Osteocyte (in vitro differentiated cells): ENCODE results near the gene PTMA. TPM values are rescaled to one million over a fixed set of nuclear protein-coding genes. Genes with fewer than 3 reads are reported as not detected.

Experiments used
- DNase-seq: peaks from one replicate; pipeline ENCODE4 v3.0.0; 2021; ENCODE audit warnings: mixed read lengths; ENCODE audit not compliant: unreplicated experiment; ENCODE audit errors: extremely low spot score
- H3K27ac Mint-ChIP-seq: one replicate; pipeline ENCODE4 v1.8.0; 2021; ENCODE audit warnings: mild to moderate bottlenecking, mixed read lengths; ENCODE audit not compliant: unreplicated experiment
- H3K27me3 Mint-ChIP-seq: one replicate; pipeline ENCODE4 v1.8.0; 2021; ENCODE audit warnings: mixed read lengths; ENCODE audit not compliant: unreplicated experiment
- H3K36me3 Mint-ChIP-seq: one replicate; pipeline ENCODE4 v1.8.0; 2021; ENCODE audit warnings: mixed read lengths; ENCODE audit not compliant: unreplicated experiment
- H3K4me1 Mint-ChIP-seq: one replicate; pipeline ENCODE4 v1.8.0; 2021; ENCODE audit warnings: mixed read lengths; ENCODE audit not compliant: unreplicated experiment
- H3K4me3 Mint-ChIP-seq: one replicate; pipeline ENCODE4 v1.8.0; 2021; ENCODE audit warnings: mild to moderate bottlenecking, moderate library complexity, mixed read lengths; ENCODE audit not compliant: unreplicated experiment
- H3K9me3 Mint-ChIP-seq: one replicate; pipeline ENCODE4 v1.8.0; 2021; ENCODE audit warnings: mixed read lengths; ENCODE audit not compliant: unreplicated experiment
- total RNA-seq: library from RNA; stranded (reverse); gene quantifications from 2 replicates; pipeline ENCODE4 v1.2.1, GENCODE V29; 2021
- TF ChIP-seq, protein P1 (sequence below): fragments of 200-600 bp; sonication (generic); IDR thresholded peaks from 2 replicates; pipeline ENCODE4 v1.5.0; 2021; ENCODE audit warnings: antibody characterized with exemption, mild to moderate bottlenecking, moderate library complexity

PTMA gene
- total RNA-seq, 1 donor from 2014 or later = 776 TPM

DNA sequence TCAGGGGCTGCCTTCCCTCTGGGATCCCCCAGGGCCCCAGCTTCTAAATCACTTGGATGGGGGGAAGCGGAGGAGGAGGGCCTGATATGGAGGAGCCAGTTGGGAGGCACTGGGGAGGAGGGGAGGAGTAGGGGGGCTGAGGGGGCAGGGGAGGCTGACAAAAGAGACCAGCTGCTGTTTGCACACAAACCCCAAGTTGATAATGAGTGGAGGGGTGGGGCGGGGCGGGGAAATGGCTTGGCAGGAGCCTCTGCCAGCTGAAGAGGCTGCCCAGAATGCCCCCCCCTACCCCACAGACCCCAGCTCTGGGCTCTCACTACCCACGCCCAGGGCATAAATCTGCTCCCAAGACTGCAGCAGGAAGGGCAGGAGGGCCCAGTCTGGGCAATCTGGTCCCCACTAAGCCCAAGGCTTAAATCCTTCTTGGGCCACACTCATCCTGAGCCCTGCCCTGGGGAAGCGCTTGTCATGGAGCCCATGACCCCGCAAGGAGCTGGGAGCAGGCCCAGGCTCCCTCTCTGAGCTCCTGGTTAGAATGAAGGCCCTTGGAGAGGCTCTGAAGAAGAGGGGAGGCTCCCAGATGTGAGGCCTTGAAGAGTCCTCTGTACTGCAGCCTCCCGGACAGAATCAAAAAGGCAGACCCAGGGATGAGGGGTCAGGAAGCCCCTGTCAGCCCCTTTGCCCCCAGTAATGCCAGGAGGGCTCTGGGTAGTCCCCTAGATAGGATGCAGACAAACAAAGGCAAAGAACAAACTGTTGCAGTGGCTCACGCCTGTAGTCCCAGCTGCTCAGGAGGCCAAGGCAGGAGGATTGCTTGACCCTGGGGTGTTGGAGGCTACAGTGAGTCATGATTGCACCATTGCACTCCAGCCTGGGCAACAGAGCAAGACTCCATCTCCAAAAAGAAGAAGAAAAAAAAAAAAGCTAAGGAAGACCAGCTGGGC, 24.8 kb upstream of the PTMA start:
- Mint-ChIP-seq H3K4me3 (no peak overlapping the region), H3K36me3 (no peaks in the 10 kb centered on the region), H3K27ac (no peak overlapping the region), H3K9me3 (no peaks in the 10 kb centered on the region), H3K4me1 (peaks cover 9% of the 10 kb centered on the region), H3K27me3 (no peaks in the 10 kb centered on the region)
- TF ChIP-seq, protein P1, sequence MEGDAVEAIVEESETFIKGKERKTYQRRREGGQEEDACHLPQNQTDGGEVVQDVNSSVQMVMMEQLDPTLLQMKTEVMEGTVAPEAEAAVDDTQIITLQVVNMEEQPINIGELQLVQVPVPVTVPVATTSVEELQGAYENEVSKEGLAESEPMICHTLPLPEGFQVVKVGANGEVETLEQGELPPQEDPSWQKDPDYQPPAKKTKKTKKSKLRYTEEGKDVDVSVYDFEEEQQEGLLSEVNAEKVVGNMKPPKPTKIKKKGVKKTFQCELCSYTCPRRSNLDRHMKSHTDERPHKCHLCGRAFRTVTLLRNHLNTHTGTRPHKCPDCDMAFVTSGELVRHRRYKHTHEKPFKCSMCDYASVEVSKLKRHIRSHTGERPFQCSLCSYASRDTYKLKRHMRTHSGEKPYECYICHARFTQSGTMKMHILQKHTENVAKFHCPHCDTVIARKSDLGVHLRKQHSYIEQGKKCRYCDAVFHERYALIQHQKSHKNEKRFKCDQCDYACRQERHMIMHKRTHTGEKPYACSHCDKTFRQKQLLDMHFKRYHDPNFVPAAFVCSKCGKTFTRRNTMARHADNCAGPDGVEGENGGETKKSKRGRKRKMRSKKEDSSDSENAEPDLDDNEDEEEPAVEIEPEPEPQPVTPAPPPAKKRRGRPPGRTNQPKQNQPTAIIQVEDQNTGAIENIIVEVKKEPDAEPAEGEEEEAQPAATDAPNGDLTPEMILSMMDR = no peak
- no peak for DNase-seq

DNA sequence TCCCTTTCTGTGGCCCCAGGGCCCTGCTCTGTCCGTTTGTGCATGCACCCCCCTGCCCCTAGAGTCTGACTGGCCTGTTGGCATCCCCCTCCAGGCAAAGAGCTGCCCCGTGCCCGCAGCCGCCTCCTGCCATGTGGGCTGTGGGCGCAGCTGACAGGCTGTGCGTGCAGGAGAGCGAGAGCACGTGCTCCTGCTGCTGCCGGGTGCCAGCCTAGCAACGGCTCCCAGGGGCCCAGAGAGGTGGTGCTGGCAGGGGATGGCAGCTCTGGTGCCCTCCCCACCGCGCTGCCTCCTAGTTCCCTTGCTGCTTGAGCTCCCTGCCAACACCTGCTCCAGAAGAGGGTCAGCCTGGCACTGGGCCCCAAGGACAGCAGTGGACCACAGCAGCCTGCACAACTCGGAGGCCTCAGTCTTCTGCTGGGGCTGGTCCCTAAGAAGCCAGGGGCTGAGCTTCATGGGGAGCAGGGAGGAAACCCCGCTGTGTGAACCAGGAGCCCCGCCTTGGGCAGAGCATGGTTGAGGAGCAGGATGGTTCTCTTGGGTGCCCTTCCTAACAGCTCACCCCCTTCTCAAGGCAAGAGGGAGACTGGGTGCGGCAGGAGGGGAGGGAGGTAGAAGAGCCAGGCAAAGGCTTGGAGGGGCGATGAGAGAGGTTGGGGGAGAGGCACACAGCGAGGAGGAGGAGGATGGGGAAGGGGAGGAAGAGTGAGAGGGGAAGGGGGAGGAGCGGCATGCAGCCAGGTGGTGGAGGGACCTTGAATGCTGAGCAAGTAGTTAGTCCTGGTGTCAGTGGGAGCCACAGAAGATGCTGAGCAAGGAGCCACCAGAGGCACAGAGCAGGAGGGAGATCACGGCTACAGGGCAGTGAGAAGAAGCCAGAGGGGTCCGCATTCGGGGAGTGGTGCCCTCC, 23.8 kb upstream of the PTMA start:
- DNase-seq = no peak
- Mint-ChIP-seq H3K27me3 (no peaks in the 10 kb centered on the region), H3K9me3 (no peaks in the 10 kb centered on the region), H3K36me3 (no peaks in the 10 kb centered on the region), H3K27ac (no peak overlapping the region), H3K4me1 (peaks cover 9% of the 10 kb centered on the region), H3K4me3 (no peak overlapping the region)
- TF ChIP-seq, protein P1 = no peak

DNA sequence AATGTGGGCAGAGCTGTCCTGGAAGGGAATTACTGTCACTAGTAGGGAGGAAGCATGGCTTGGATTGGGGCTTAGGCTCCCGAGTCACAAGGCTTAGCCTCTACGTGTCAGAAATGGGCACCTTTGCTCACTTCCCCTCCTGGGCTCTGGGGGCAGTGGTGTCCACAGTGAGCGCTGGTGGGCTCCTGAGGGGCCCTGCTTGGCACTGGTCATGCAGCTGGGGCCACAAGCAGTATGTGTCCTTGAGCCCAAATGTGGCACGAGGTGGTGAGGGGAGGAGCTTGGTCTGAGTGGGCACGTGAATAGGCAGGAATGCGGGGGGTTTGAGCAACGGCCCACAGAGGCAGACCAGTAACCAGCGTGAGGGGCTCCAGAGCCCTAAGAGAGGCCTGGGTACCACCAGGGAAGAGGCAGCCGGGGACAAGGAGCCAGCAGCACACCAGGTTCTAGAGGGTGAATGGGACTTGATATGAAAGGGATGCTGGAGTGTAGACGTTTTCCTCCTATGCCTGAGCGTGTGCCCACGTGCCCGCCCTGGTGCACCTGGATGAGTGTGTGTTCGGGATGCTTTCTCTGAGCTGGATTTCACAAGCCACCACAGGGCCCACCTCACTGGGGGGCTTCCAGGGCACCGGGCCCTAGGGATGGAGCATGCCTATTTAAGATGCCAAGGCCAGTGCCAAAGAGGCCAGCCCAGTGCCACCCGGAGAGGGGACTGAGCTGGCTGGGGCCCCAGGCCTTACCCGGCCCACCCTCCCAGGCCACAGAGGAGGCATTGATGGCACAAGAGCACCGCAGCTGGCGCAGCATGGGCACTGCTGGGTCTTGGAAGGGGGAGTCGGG, 22.8 kb upstream of the PTMA start:
- no peak overlapping the region for H3K27ac Mint-ChIP-seq
- H3K4me3 Mint-ChIP-seq = no peak overlapping the region
- no peak for DNase-seq
- peaks cover 9% of the 10 kb centered on the region for H3K4me1 Mint-ChIP-seq
- H3K27me3 Mint-ChIP-seq = no peaks in the 10 kb centered on the region
- no peaks in the 10 kb centered on the region for H3K36me3 Mint-ChIP-seq
- no peaks in the 10 kb centered on the region for H3K9me3 Mint-ChIP-seq
- TF ChIP-seq, protein P1 = peak; percentile 10

DNA sequence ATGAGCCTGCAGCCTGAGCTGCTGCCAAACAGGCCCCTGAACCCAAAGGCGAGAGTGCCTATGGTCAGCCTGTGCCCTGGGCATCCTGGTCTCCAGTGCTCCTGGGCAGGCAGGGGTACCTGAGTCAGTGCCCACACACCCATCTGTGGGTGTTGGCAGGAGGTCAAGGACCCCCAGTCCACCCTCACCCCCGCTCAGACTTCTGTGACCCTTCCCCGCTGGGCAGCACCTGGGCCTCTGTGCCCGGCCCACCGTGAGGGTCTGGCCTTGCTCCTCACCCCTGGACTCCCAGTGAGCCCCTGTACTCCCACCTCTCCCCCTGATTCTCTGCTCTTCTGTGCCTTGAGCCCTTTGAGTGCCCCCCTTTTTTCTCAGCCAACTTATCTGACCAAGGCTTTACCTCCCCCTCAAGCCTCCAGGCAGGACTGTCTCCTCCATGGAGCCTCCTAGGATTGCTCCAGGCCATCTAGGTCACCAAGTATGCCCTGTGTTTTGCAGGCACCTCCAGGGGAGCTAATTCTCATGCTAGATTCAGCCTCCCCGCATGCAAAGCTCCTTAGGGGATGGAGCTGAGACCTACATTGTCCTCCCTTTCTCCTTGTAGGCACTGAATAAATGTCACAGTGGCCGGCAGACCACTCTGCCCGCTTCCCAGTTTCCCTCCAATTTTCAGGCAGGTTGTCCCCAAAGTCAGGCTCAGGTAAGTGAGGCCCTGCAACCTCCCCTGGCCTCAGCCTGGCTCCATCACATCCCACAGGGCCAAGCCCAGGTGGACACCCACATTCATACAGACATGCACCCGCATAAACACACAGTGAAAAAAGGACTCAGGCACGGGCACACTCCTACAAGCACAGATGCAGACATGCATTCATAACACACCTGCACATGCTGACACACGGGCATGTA, 21.9 kb upstream of the PTMA start:
- Mint-ChIP-seq H3K4me3 (no peak overlapping the region), H3K27ac (no peak overlapping the region), H3K36me3 (no peaks in the 10 kb centered on the region), H3K4me1 (peaks cover 8% of the 10 kb centered on the region), H3K27me3 (no peaks in the 10 kb centered on the region), H3K9me3 (no peaks in the 10 kb centered on the region)
- TF ChIP-seq, protein P1 = no peak
- DNase-seq = no peak
